Effector memory CD4-positive, alpha-beta T cell (primary cell): Measurements from ENCODE around the gene CDC42EP2.

ENCODE experiments used
- DNase-seq, 3 donors: peaks; one replicate each; pipeline ENCODE4 v3.0.0-alpha.2; 2020
- H3K27ac ChIP-seq: 2 replicates; pipeline ENCODE4 v1.7.0; 2013; ENCODE audit warnings: mild to moderate bottlenecking, low read length, moderate library complexity; ENCODE audit not compliant: insufficient read depth, poor library complexity, severe bottlenecking
- H3K27me3 ChIP-seq: replicated peaks from 2 replicates; pipeline ENCODE4 v1.7.0; 2013; ENCODE audit warnings: mild to moderate bottlenecking, low read length; ENCODE audit not compliant: insufficient read depth, control insufficient read depth, poor library complexity, severe bottlenecking
- H3K36me3 ChIP-seq: 2 replicates; pipeline ENCODE4 v1.7.0; 2013; ENCODE audit warnings: mild to moderate bottlenecking, low read length, moderate library complexity; ENCODE audit not compliant: control insufficient read depth, insufficient read depth
- H3K4me1 ChIP-seq: 2 replicates; pipeline ENCODE4 v1.7.0; 2013; ENCODE audit warnings: low read length, mild to moderate bottlenecking; ENCODE audit not compliant: control insufficient read depth, insufficient read depth, poor library complexity, severe bottlenecking
- H3K4me3 ChIP-seq: 2 replicates; pipeline ENCODE4 v1.7.0; 2013; ENCODE audit warnings: low read length, low read depth, mild to moderate bottlenecking; ENCODE audit not compliant: insufficient read depth, poor library complexity, severe bottlenecking
- H3K9me3 ChIP-seq: 2 replicates; pipeline ENCODE4 v1.7.0; 2013; ENCODE audit warnings: mild to moderate bottlenecking, low read length, moderate library complexity; ENCODE audit not compliant: control insufficient read depth

CDC42EP2 gene

DNA sequence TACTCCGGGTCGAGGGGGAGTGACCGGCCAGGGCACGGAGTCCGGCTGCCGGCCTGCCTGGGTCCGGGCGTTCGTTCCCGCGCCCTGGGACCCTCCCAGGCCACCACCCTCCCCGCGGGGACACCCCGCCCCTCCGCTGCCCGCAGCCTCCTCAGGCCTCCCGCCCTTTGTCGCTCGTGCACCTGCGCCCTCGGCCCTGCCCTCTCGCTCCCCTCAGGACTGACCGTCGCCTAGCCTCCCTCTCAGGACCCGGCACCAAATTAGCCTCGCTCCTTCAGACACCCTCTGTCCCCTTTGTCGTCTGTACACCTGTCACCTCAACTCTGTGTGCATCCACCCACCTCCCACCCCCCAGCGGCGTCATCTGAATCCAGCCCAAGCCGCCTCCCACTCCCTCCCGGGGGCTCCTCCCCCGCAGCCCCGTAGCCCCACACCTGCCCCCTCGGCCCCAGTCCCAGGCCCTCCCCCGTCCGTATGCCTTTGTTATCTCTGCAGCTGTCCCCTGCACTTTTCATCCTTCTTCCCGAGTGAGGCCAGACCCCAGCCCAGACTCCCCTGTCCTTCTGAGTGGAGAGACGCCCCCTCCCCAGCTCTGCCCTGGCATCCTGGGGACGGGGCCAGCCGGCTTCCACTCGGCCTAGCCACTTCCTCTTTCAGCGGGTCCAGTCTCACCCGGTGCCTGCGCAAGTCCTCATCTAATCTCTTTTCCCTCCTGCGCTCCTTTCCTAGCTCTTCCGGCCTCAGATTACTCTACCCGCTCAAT lies 40.5 kb downstream of the CDC42EP2 start:
- peak; percentile 28 to 65 (median 51) for DNase-seq
- peaks cover 10% of the 10 kb centered on the region for H3K4me1 ChIP-seq

GRCh38 chr11:65355776-65356393 lies 41.2 kb downstream of the CDC42EP2 start:
- Histone ChIP-seq H3K27ac (no peak overlapping the region), H3K27me3 (no peaks in the 10 kb centered on the region), H3K9me3 (no peaks in the 10 kb centered on the region), H3K4me1 (peaks cover 10% of the 10 kb centered on the region), H3K36me3 (peaks cover 13% of the 10 kb centered on the region), H3K4me3 (peak overlapping the region; percentile 73)
- DNase-seq: no peak

More for the DNA sequence above, 40.5 kb downstream of the CDC42EP2 start:
- no peaks in the 10 kb centered on the region for H3K9me3 ChIP-seq
- H3K27me3 ChIP-seq: no peaks in the 10 kb centered on the region
- peak overlapping the region; percentile 45 for H3K27ac ChIP-seq
- peak overlapping the region; percentile 73 for H3K4me3 ChIP-seq
- peaks cover 19% of the 10 kb centered on the region for H3K36me3 ChIP-seq

- Histone ChIP-seq H3K4me1 (peaks cover 10% of the 10 kb centered on the region), H3K27me3 (no peaks in the 10 kb centered on the region), H3K27ac (no peak overlapping the region), H3K9me3 (no peaks in the 10 kb centered on the region), H3K36me3 (peaks cover 8% of the 10 kb centered on the region), H3K4me3 (no peak overlapping the region)
- no peak for DNase-seq
Measured at GRCh38 chr11:65356394-65356972, 41.8 kb downstream of the CDC42EP2 start.

DNA sequence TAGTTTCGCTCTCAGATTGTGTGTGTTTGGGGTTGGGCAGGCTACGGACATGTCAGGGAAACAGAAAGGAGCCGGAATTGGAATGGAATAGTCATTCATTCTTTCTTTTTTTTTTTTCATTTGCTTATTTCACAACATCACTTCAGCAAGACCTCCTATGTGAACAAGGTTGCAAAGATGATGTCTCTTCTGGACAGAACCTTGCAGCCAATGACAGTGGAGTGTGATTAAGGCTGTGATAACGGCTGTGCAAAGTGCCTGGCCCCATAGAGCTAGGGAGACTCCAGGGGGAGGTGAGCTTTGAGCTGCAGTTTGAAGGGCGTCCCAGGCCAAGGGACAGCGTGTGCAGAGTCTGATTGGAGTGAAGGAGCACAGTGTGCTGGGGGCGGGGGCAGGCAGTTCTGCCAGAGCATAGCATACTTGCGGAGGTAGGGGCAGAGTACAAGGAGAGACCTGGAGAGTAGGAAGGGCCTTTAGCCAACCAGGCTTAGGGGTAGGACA lies 43.2 kb downstream of the CDC42EP2 start:
- no peaks in the 10 kb centered on the region for H3K27me3 ChIP-seq
- no peak overlapping the region for H3K4me3 ChIP-seq
- H3K9me3 ChIP-seq: no peaks in the 10 kb centered on the region
- DNase-seq: no peak
- no peaks in the 10 kb centered on the region for H3K36me3 ChIP-seq
- H3K27ac ChIP-seq: no peak overlapping the region
- peaks cover 10% of the 10 kb centered on the region for H3K4me1 ChIP-seq

GRCh38 chr11:65362320-65362931 lies 47.8 kb downstream of the CDC42EP2 start:
- H3K27ac ChIP-seq: no peak overlapping the region
- H3K9me3 ChIP-seq: no peaks in the 10 kb centered on the region
- no peaks in the 10 kb centered on the region for H3K27me3 ChIP-seq
- H3K4me3 ChIP-seq: no peak overlapping the region
- DNase-seq: no peak
- H3K4me1 ChIP-seq: peaks cover 3% of the 10 kb centered on the region
- no peaks in the 10 kb centered on the region for H3K36me3 ChIP-seq

GRCh38 chr11:65362966-65363365 lies 48.3 kb downstream of the CDC42EP2 start:
- Histone ChIP-seq H3K27ac (no peak overlapping the region), H3K4me3 (no peak overlapping the region), H3K27me3 (no peaks in the 10 kb centered on the region), H3K36me3 (no peaks in the 10 kb centered on the region), H3K4me1 (peaks cover 3% of the 10 kb centered on the region), H3K9me3 (no peaks in the 10 kb centered on the region)
- no peak for DNase-seq

GRCh38 chr11:65363770-65364169 lies 49.1 kb downstream of the CDC42EP2 start:
- Histone ChIP-seq H3K36me3 (no peaks in the 10 kb centered on the region), H3K4me3 (no peak overlapping the region), H3K27me3 (no peaks in the 10 kb centered on the region), H3K4me1 (peaks cover 3% of the 10 kb centered on the region), H3K9me3 (no peaks in the 10 kb centered on the region), H3K27ac (no peak overlapping the region)
- no peak for DNase-seq

DNA sequence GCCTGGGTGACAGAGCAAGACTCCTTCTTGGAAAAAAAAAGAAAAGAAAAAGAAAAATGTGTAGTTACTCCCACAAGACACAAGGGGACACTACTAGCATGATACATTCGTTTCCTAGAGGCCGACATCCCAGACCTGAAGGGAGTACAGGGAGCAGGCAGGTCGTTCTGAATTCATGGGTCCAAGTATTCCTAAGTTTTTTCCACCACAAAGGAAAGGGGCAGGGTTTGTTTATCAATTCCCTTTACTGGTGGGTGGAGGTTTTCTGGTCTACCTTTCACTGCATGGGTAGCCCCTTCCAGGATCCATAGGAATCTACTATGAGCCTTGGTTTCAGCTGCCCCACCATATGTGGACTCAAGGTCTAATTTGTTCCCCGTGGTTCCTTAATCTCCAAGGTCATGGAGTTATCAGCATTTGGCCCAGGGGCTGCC lies 51.7 kb downstream of the CDC42EP2 start:
- H3K4me1 ChIP-seq: peaks cover 3% of the 10 kb centered on the region
- no peaks in the 10 kb centered on the region for H3K27me3 ChIP-seq
- DNase-seq: peak in 1 of 3 donors; percentile 30
- H3K9me3 ChIP-seq: no peaks in the 10 kb centered on the region
- H3K4me3 ChIP-seq: no peak overlapping the region
- H3K36me3 ChIP-seq: no peaks in the 10 kb centered on the region
- no peak overlapping the region for H3K27ac ChIP-seq

GRCh38 chr11:65370659-65371049 lies 56.0 kb downstream of the CDC42EP2 start:
- Histone ChIP-seq H3K27ac (no peak overlapping the region), H3K4me1 (peaks cover 3% of the 10 kb centered on the region), H3K27me3 (no peaks in the 10 kb centered on the region), H3K4me3 (no peak overlapping the region), H3K36me3 (no peaks in the 10 kb centered on the region), H3K9me3 (no peaks in the 10 kb centered on the region)
- no peak for DNase-seq
